HepG2 (cell line): ENCODE results near the gene MAP2K5. TPM values are rescaled to one million over a fixed set of nuclear protein-coding genes. Genes with fewer than 3 reads are reported as not detected.

Source experiments
- ATAC-seq: fragments of 200-7000 bp; cut with Tn5 transposase; 3 replicates; pipeline ENCODE4 v1.9.1; 2020; ENCODE audit warnings: mild to moderate bottlenecking, moderate library complexity
- BruUV-seq: library from RNA; stranded (reverse); fragments of 400-500 nt; replicated peaks from 2 replicates; lab custom pipeline; 2021; lab: Mats Ljungman, UMichigan
- CTCF ChIA-PET: fragments of 300-600 bp; formaldehyde crosslinking; extraction: SDS; loops from one replicate; lab custom pipeline; 2021; ENCODE audit warnings: low total read pairs, inconsistent platforms, low intra/inter-chr PET ratio; lab: Yijun Ruan, JAX
- POLR2A ChIA-PET: fragments of 350-600 bp; sonication (Branson Sonifier 250); formaldehyde crosslinking; loops from one replicate; lab custom pipeline; 2020; ENCODE audit warnings: antibody characterized with exemption, inconsistent platforms; lab: Yijun Ruan, JAX
- DNase-seq: peaks from one replicate; pipeline ENCODE4 v3.0.0-alpha.2; 2015; ENCODE audit warnings: low spot score
- FAIRE-seq: peaks from 3 replicates; lab custom pipeline; 2011; peaks lifted over from hg19 to GRCh38; lab: Jason Lieb, UNC
- H2AFZ ChIP-seq: one replicate; pipeline ENCODE4 v1.6.1; 2011; ENCODE audit warnings: low read length, inconsistent platforms
- H3K27ac ChIP-seq: fragments of 300-600 bp; 3 replicates; pipeline ENCODE4 v1.8.0; 2011; ENCODE audit warnings: mixed run types, mild to moderate bottlenecking, mixed read lengths, low read length, inconsistent platforms; ENCODE audit not compliant: insufficient read depth; ENCODE audit errors: extremely low read length
- H3K27me3 ChIP-seq, 2 experiments: fragments of 200-600 bp in 1 of 2; 2 replicates in 1 of 2; 3 replicates in 1 of 2; pipeline versions ENCODE4 v1.6.0 to v1.8.0; 2011; ENCODE audit warnings: low read length in 2 of 2, mild to moderate bottlenecking in 2 of 2, moderate library complexity in 2 of 2, inconsistent platforms in 1 of 2; ENCODE audit not compliant: insufficient read depth in 2 of 2, control insufficient read depth in 1 of 2
- H3K36me3 ChIP-seq, 2 experiments: fragments of 200-600 bp in 1 of 2; replicated peaks in 1 of 2; 2 replicates in 1 of 2; 3 replicates in 1 of 2; pipeline versions ENCODE4 v1.5.1 to v1.8.0; 2011; ENCODE audit warnings: low read length in 2 of 2, inconsistent platforms in 1 of 2; ENCODE audit not compliant: insufficient read depth in 2 of 2, control insufficient read depth in 1 of 2
- H3K4me1 ChIP-seq: 2 replicates; pipeline ENCODE4 v1.5.1; 2012; ENCODE audit warnings: low read length, inconsistent platforms; ENCODE audit not compliant: insufficient read depth
- H3K4me2 ChIP-seq: 2 replicates; pipeline ENCODE4 v1.6.0; 2011; ENCODE audit warnings: low read depth, low read length, inconsistent platforms
- H3K4me3 ChIP-seq, 3 experiments: fragments of 200-600 bp in 1 of 3; sonication (generic), shearing (Covaris generic) in 1 of 3; replicated peaks in 1 of 3; 2 replicates each; pipeline ENCODE4 v1.5.1; 2011 to 2016; ENCODE audit warnings: low read length in 3 of 3, inconsistent platforms in 2 of 3, low read depth in 2 of 3, mild to moderate bottlenecking in 2 of 3, control low read depth in 1 of 3, mixed read lengths in 1 of 3; ENCODE audit not compliant: insufficient read depth in 1 of 3
- H3K79me2 ChIP-seq: one replicate; pipeline ENCODE4 v1.6.1; 2011; ENCODE audit warnings: low read length, inconsistent platforms; ENCODE audit not compliant: insufficient read depth
- H3K9ac ChIP-seq: 2 replicates; pipeline ENCODE4 v1.6.0; 2011; ENCODE audit warnings: mild to moderate bottlenecking, low read depth, low read length, inconsistent platforms; ENCODE audit not compliant: insufficient read depth
- H3K9me3 ChIP-seq: 2 replicates; pipeline ENCODE4 v1.5.1; 2012; ENCODE audit warnings: mild to moderate bottlenecking, low read length
- H4K20me1 ChIP-seq: 2 replicates; pipeline ENCODE4 v1.6.0; 2011; ENCODE audit warnings: inconsistent platforms, mild to moderate bottlenecking, low read length, moderate library complexity; ENCODE audit not compliant: insufficient read depth
- ARID2 ChIP-seq: sonication (generic); formaldehyde crosslinking; IDR thresholded peaks from 2 replicates; pipeline ENCODE4 v1.8.1; 2022; ENCODE audit warnings: mild to moderate bottlenecking, missing genetic modification reagents, borderline replicate concordance
- CC2D1A ChIP-seq: sonication (generic); formaldehyde crosslinking; IDR thresholded peaks from 2 replicates; pipeline ENCODE4 v1.8.1; 2023; ENCODE audit warnings: mild to moderate bottlenecking, missing genetic modification reagents
- NKX3-1 ChIP-seq: sonication (generic); formaldehyde crosslinking; IDR thresholded peaks from 2 replicates; pipeline ENCODE4 v1.5.0; 2020; ENCODE audit warnings: missing genetic modification reagents
- NR3C1 ChIP-seq: sonication (generic); formaldehyde crosslinking; IDR thresholded peaks from 2 replicates; pipeline ENCODE4 v1.4.0; 2020; ENCODE audit warnings: missing genetic modification reagents
- PHB2 ChIP-seq: fragments of 450-650 bp; IDR thresholded peaks from 2 replicates; pipeline ENCODE4 v1.6.1; 2018; ENCODE audit not compliant: partially characterized antibody
- RFX5 ChIP-seq: IDR thresholded peaks from 2 replicates; pipeline ENCODE4 v1.6.1; 2011; ENCODE audit warnings: low read depth, low read length, improper control_type of control experiment
- SUZ12 ChIP-seq: fragments of 150-350 bp; IDR thresholded peaks from 2 replicates; pipeline ENCODE4 v1.6.1; 2014; ENCODE audit warnings: low read depth, low read length
- ZBTB25 ChIP-seq: IDR thresholded peaks from 2 replicates; pipeline ENCODE4 v1.6.1; 2018; ENCODE audit warnings: missing genetic modification reagents
- ZKSCAN8 ChIP-seq: IDR thresholded peaks from 2 replicates; pipeline ENCODE4 v1.6.1; 2016; ENCODE audit warnings: borderline replicate concordance, missing genetic modification reagents, missing compliant biosample characterization
- ZNF232 ChIP-seq: sonication (generic); formaldehyde crosslinking; IDR thresholded peaks from 2 replicates; pipeline ENCODE4 v1.4.0; 2020; ENCODE audit warnings: missing genetic modification reagents, borderline replicate concordance
- ZNF597 ChIP-seq: sonication (generic); formaldehyde crosslinking; IDR thresholded peaks from 2 replicates; pipeline ENCODE4 v1.5.0; 2020; ENCODE audit warnings: missing genetic modification reagents
- ZSCAN25 ChIP-seq: sonication (generic); formaldehyde crosslinking; IDR thresholded peaks from 2 replicates; pipeline ENCODE4 v1.8.0; 2022; ENCODE audit warnings: mild to moderate bottlenecking, missing genetic modification reagents
- ZSCAN31 ChIP-seq: sonication (generic); formaldehyde crosslinking; IDR thresholded peaks from 2 replicates; pipeline ENCODE4 v1.5.0; 2020; ENCODE audit warnings: low read depth, mild to moderate bottlenecking, missing genetic modification reagents
- WGBS: methylation state at CpG from one replicate; pipeline ENCODE4 v1.1.6; 2017; ENCODE audit warnings: low lambda C conversion rate; 5-methylcytosine and 5-hydroxymethylcytosine counted together
- in situ Hi-C: cut with HindIII; loops from 2 replicates; pipeline ENCODE4 v1.10.0; 2017; ENCODE audit warnings: low pct_unique_long_range_greater_than_20kb; ENCODE audit not compliant: extremely low pct_ligation_motif_present
- intact Hi-C: fragments of 100-400 bp; cut with micrococcal nuclease; formaldehyde crosslinking; loops from one replicate; pipeline ENCODE4 v1.10.0; 2022; ENCODE audit not compliant: unreplicated experiment
- polyA plus RNA-seq, 8 experiments: library from polyadenylated mRNA; depleted of rRNA in 3 of 8; stranded (reverse) in 7 of 8; unstranded in 1 of 8; fragments of >200 nt; fragmentation: Illumina TruSeq in 4 of 8; extraction: Trizol in 4 of 8; gene quantifications; 2 replicates each; pipeline versions ENCODE4 v1.2.1 to v1.2.3, GENCODE V29; 2011 to 2016; ENCODE audit warnings: low read depth in 4 of 8, missing spikeins in 1 of 8, mixed read lengths in 1 of 8; ENCODE audit not compliant: insufficient read depth in 1 of 8
- total RNA-seq, 5 experiments: library from RNA; depleted of rRNA; stranded (reverse); fragments of >200 nt; fragmentation: Illumina TruSeq; extraction: Trizol; gene quantifications; 2 replicates each; pipeline ENCODE4 v1.2.3, GENCODE V29; 2016; ENCODE audit warnings: low read depth in 1 of 5
- TF ChIP-seq, protein P1 (sequence below): sonication (generic); formaldehyde crosslinking; IDR thresholded peaks from 2 replicates; pipeline ENCODE4 v1.5.0; 2020; ENCODE audit warnings: missing genetic modification reagents

MAP2K5 gene
- total and polyA plus RNA-seq, 2 of the 13 experiments (the other 11 are each of a cell fraction or from before 2014, with no cell fraction given): 4.0 to 4.3 TPM

DNA sequence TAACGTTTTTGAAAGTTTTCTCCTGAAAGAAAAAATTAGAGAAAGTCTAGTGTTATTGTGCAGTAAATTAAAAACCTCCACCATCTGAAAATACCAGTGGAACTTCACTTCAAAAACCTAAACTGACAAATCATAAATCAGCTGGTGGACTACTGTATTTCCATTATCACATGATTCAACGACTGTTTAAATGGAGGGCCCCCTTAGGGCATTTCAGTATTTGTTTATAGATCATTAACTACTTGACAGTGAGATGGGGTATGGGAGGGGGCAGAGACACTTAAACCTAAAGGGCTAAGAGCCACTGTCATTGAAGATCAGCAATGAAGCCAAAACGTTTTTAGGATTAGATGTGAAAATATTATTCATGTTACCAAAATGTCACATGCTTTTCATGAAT is 30.4 kb upstream of the MAP2K5 start:
- no TSS peak for BruUV-seq
- no peak overlapping the region for H3K9ac ChIP-seq
- intact Hi-C loops: no loop called here
- WGBS: 45% methylated on average over 3 of the region's 3 CpGs
- H2AFZ ChIP-seq: no peak overlapping the region
- in situ Hi-C loops: no loop called here
- peaks cover 2 to 24% of the 10 kb centered on the region in 2 experiments; a peak in 2 of 5 replicates for H3K36me3 ChIP-seq
- no peaks in the 10 kb centered on the region for H3K9me3 ChIP-seq
- H3K27me3 ChIP-seq: no peaks in the 10 kb centered on the region
- ChIA-PET CTCF (no interaction called here), POLR2A (interaction anchor here (1.4 kb wide), 1 partner anchor 8 kb away, joined by 4 read pairs; the partner anchor contains the start of gene C15orf61)
- ATAC-seq (no peak), DNase-seq (no peak), FAIRE-seq (no peak)
- H4K20me1 ChIP-seq: no peaks in the 10 kb centered on the region
- no peak overlapping the region for H3K4me2 ChIP-seq
- H3K4me3 ChIP-seq: no peak overlapping the region
- TF ChIP-seq CC2D1A (CRISPR knock-in tag): no peak
- TF ChIP-seq ZNF597 (CRISPR knock-in tag): no peak
- H3K27ac ChIP-seq: no peak overlapping the region
- H3K79me2 ChIP-seq: no peaks in the 10 kb centered on the region
- H3K4me1 ChIP-seq: no peaks in the 10 kb centered on the region

- H3K4me2 ChIP-seq: no peak overlapping the region
- POLR2A ChIA-PET: no interaction called here
- no peak overlapping the region for H2AFZ ChIP-seq
- in situ Hi-C loops: no loop called here
- no peaks in the 10 kb centered on the region for H3K79me2 ChIP-seq
- intact Hi-C loops: no loop called here
- DNase-seq (no peak), FAIRE-seq (no peak), ATAC-seq (no peak)
- H3K27ac ChIP-seq: no peak overlapping the region
- peaks cover 2 to 24% of the 10 kb centered on the region in 2 experiments; a peak in 2 of 5 replicates for H3K36me3 ChIP-seq
- H4K20me1 ChIP-seq: no peaks in the 10 kb centered on the region
- CTCF ChIA-PET: no interaction called here
- BruUV-seq: no TSS peak
- no peaks in the 10 kb centered on the region for H3K9me3 ChIP-seq
- 77% methylated on average over 9 of the region's 9 CpGs for WGBS
- H3K4me3 ChIP-seq: no peak overlapping the region
- H3K27me3 ChIP-seq: no peaks in the 10 kb centered on the region
- H3K4me1 ChIP-seq: no peaks in the 10 kb centered on the region
- H3K9ac ChIP-seq: no peak overlapping the region
- no peak for TF ChIP-seq ARID2 (CRISPR knock-in tag)
- TF ChIP-seq RFX5: no peak
- no peak for TF ChIP-seq ZSCAN25 (CRISPR knock-in tag)
- no peak for TF ChIP-seq PHB2
- TF ChIP-seq ZKSCAN8: no peak
- no peak for TF ChIP-seq NKX3-1
- TF ChIP-seq, protein P1, sequence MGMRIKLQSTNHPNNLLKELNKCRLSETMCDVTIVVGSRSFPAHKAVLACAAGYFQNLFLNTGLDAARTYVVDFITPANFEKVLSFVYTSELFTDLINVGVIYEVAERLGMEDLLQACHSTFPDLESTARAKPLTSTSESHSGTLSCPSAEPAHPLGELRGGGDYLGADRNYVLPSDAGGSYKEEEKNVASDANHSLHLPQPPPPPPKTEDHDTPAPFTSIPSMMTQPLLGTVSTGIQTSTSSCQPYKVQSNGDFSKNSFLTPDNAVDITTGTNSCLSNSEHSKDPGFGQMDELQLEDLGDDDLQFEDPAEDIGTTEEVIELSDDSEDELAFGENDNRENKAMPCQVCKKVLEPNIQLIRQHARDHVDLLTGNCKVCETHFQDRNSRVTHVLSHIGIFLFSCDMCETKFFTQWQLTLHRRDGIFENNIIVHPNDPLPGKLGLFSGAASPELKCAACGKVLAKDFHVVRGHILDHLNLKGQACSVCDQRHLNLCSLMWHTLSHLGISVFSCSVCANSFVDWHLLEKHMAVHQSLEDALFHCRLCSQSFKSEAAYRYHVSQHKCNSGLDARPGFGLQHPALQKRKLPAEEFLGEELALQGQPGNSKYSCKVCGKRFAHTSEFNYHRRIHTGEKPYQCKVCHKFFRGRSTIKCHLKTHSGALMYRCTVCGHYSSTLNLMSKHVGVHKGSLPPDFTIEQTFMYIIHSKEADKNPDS (CRISPR knock-in tag): no peak
- TF ChIP-seq ZNF232 (CRISPR knock-in tag): no peak
- TF ChIP-seq NR3C1 (CRISPR knock-in tag): no peak
- no peak for TF ChIP-seq ZSCAN31 (CRISPR knock-in tag)
- TF ChIP-seq SUZ12: no peak
- no peak for TF ChIP-seq ZBTB25 (CRISPR knock-in tag)
These were observed 29.4 kb upstream of the MAP2K5 start for GRCh38 chr15:67512933-67513714.
